SK-N-DZ (cell line): Measurements from ENCODE around the gene SAA4.
"Not testable (repeated sequence)": the region's sequence is repeated elsewhere in the genome, so short reads cannot be mapped to it uniquely, and the experiment has no call there.

Experiments
- DNase-seq: peaks from one replicate; pipeline ENCODE4 v3.0.0-alpha.2; 2015; ENCODE audit warnings: low spot score

Gene SAA4

GRCh38 chr11:18247191-18247581, 10.6 kb upstream of the SAA4 start:
- DNase-seq: not testable (repeated sequence)

DNA sequence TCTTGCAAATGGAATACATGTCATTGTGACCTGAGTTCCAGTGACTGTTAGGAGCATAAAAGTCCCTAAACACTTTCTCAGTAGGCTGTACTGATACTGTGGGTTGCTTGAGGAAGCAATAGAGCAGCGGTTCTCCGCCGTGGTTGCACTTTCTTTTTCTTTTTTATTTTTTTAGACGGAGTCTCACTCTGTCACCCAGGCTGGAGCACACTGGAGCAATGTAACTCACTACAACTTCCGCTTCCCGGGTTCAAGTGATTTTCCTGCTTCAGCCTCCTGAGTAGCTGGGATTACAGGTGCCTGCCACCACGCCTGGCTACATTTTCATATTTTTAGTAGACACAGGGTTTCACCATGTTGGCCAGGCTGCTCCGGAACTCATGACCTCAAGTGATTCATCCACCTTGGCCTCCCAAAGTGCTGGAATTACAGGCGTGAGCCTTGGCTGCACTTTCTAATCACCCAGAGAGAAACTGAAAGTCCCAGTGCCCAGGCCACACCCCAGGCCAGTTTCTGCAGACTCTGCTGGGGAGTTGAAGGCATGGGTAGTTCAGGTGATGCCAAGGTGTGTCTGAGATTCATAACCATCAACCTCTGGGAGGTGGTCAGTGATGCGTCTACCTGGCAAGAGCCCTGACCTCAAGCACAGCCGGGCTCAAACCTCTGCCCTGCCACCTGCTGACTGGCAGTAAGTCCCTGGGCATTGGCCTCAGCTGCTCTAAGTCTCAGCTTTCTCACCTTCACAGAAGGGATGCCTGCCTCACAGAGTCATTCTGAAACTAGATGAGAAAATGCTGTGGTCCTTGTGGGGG, 10.0 kb upstream of the SAA4 start:
- DNase-seq: not testable (repeated sequence)

DNA sequence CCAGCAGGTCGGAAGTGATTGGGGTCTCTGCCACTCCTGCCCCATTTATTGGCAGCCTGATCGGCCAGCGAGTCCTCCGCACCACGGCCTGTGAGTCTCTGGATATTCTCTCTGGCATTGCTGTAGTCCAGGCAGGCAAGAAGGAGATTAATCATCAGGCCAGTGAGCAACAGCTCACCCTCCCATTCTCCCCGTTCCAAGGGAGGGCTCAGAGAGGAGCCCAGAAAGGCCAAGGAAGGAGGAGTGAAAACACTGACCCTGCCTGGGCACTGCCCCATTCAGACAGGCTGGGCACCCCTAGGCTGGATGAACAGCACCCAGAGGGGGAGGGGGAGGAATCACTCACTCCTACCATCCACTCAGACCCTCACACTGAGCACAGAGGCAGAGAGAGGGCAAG, 8.8 kb upstream of the SAA4 start:
- DNase-seq: no peak

DNA sequence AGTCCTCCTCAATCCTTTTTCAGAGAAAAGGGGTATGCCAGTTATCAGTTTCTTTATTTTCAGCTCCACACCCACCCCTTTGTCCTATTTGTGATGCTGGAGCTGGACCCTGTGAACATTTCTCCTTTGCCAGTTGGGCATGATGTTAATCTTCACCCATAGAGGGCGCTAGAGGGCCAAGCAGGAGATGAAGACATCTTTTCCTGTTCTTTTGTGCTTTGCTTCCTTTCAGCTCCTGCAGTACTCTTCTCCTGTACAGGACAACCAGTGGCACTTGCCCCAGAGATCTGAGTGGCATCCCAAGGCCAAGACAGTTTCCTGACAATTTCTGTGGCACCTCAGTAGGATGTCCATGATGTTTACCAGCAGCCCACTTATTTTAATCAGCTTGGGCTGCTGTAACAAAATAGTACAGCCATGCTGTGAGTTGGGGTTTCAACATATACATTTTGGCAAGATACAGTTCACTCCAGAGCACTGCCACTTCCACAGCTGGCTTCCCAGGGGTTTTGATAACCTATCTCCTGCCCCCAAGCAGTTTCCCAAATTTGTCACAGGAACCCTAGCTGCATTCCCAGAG, 7.3 kb upstream of the SAA4 start:
- peak; percentile 57 for DNase-seq

- no peak for DNase-seq
Measured at GRCh38 chr11:18239655-18240054, 3.1 kb upstream of the SAA4 start.

DNA sequence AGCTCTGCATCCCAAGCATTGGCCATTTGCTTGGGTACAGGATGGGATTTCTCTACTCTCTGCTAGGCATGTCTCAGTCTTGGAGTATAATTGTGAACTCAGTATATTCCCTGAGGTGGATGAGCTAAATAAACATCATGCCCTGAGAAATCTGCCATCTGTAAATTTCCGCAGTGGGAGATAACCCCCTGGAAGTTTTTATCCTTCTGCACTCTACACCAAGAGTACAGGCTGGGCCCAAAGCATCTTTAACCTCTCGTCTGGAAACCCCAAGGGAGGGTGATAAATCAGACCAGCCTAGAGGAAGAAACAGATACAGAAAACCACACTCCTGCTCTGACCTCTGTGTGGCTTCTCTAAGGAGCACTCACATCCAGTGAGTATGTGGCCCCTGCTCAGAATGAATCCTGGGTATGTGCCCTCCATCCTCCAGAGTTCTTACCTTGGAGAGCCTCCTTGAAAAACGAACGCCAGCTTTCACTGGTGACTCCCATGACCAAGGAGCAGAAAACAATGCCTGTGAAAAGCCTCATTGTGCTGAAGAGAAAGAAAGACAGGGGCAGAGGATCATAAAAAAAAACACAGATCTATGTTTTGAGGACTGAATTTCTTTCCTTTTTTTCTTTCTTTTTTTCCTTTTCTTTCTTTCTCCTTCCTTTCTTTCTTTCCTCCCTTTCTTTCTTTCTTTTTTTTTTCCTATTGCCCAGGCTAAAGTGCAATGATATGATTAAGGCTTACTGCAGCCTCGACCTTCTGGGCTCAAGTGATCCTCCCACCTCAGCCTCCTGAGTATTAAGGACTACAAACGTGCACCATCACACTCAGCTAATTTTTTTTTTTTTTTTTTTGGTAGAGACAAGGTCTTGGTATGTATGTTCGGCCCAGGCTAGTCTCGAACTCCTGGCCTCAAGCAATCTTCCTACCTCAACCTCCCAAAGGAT, 938 bp downstream of the SAA4 start:
- no peak for DNase-seq

GRCh38 chr11:18233912-18234311, 2.7 kb downstream of the SAA4 start:
- no peak for DNase-seq

GRCh38 chr11:18230859-18231258, 5.7 kb downstream of the SAA4 start:
- DNase-seq: no peak

DNA sequence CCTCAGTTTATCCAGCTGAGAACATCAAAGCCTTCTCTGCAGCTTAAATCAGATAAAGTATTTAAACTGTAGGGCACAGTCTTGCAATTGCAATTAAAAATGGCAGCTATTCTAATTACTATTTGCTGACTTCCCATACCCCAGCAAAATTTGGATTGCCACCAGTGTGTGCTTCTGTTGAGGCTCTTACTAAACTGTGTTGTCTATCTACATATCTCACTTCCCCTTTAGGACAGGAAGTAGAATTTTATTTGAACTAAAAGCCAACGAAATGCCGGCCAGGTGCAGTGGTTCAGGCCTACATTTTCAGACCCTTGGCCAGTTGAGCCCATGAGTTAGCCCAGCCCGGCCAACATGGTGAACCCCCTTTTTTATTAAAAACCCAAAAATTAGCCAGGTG, 7.1 kb downstream of the SAA4 start:
- no peak for DNase-seq

GRCh38 chr11:18225913-18226312, 10.7 kb downstream of the SAA4 start:
- DNase-seq: no peak

DNA sequence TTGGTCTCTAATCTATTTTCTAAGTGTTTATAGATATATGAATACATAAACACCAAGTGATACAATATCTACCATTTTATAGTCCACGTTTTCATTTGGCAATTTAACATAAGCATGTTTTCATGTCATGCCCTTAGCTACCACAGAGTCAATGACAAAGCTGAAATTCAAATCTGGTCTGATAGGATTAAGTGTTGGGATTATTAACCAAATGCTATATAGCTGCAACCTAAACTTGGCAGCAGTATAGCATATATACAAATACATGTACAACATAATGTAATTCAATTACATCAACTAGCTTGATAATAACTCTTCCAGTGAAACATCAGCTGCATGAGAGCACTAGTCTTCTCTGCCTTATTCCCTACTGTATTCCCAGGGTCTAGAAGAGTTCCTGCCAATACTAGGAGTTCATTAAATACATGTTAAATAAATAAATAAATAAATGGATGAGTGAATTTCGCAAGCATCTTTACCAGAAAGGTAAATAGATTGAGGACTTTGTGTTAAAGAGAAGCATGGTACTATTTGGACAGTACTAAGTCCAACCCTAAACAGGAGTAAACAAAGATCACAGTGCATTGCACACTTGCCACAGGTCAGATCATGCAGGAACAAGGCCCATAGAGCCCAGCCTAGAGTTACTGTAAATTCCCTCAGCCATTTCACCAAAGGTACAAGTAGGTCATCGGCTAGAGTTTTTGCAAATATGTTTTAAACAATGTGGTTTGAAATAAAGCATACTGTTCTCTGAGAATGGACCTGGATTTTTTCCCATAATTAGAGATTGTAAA, 12.8 kb downstream of the SAA4 start:
- no peak for DNase-seq

GRCh38 chr11:18222814-18223421, 13.7 kb downstream of the SAA4 start:
- DNase-seq: no peak

GRCh38 chr11:18221274-18221876, 15.2 kb downstream of the SAA4 start:
- no peak for DNase-seq

DNA sequence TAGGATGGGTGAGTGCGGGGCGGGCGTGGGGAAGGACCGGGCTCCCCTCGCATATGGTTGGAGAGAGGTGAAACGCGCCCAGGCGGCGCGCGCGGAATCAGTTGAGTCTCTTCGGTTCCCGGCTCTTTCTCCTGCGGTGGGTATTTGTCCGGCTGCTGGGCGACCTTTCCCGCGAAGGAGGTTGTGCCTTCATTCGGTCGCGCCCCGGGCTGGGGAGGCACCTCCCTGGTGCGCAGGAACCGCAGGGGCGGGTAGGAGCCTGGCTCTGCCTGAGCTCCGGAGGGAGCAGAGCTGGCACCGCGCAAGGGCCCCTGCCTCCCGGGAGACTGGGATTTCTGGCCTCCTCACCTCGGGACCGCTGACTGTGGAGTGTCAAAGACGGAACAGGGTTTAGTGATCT, 27.5 kb downstream of the SAA4 start:
- DNase-seq: no peak

DNA sequence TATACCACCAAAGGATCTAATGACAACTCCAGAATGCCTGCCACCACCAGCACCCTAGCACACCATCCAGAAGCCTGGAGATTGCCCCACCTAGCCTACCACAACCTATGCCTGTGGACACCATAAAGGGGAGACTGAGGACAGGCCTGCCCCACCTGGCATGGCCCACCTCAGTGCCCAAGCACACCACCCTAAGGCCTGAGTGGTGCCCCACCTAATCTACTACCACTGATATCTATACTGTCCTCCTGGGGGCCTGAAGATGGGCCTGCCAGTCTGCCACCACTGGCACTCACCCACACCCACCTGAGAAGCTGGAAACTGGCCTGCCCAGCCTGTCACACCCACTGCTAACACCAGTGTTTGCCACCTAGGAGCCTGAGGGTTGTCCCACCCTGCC, 31.8 kb downstream of the SAA4 start:
- DNase-seq: no peak

DNA sequence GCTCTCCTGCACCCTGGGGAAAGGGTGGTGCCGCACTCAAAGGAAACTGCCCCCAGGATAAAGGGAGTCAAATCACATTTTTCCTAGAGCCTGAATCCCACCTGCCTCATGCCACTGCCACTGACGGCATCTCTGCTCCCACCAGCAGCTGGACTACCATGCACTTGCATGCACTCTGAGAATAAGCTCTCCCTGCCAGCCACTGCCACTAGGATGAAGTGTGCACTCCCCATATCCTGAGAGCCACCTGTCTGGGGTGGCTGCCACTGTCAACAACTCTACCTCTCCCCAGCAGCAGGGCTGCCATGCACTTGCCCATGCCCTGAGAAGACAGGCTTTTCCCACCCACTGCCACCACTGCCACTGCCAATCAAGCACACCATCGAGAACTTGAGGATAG, 32.4 kb downstream of the SAA4 start:
- DNase-seq: no peak

GRCh38 chr11:18203723-18204122, 32.9 kb downstream of the SAA4 start:
- DNase-seq: peak; percentile 26

DNA sequence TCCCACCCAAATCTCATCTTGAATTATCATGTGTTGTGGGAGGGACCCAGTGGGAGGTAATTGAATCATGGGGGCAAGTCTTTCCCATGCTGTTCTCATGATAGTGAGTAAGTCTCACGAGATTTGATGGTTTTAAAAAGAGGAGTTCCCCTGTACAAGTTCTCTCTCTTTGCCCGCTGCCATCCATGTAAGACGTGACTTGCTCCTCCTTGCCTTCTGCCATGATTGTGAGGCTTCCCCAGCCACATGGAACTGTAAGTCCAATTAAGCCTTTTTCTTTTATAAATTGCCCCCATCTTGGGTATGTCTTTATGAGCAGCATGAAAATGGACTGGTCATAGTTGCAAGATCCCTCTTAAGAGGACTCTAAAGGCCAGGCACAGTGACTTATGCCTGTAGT, 38.9 kb downstream of the SAA4 start:
- not testable (repeated sequence) for DNase-seq

GRCh38 chr11:18196532-18196931, 40.1 kb downstream of the SAA4 start:
- DNase-seq: no peak

DNA sequence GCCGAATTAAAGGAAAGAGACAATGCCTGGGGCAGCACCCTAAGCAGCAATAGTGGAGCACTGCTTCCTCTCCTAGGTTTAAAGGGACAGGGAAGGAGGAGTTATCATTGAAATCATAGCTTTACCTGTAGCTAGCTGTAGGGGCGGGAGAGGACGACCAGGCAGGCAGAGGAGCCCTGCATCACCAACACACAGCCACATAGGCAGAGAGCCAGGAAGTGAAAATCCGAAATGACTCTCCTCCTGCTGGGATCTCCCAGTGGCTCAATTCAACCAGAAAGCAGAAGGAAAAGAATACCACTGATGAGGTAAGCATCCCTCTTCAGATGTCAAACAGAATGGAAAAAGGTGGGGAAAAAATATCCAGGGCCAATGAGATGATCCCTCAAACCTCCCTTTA, 43.6 kb downstream of the SAA4 start:
- no peak for DNase-seq

DNA sequence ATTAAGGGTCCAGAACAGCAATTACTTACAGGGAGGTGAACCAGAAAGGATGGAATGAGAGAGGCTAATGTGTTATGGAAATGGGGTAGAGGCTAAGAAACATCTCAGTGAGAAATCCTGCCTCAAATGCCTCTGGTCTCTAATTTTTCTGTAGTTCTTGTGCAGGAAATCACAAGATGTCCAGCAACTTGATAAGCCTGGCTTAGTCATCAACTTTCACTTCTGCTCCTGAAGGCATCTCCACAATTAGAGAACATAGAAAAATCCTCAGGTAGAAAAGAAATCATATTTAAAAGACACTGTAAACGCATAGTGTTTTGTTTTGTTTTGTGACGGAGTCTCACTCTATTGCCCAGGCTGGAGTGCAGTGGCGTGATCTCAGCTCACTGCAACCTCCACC, 45.2 kb downstream of the SAA4 start:
- no peak for DNase-seq
